DMS 273 treated with DMSO at 0.1 percent for 48 hours (cell line): ENCODE measurements around the gene TNIK.
"Not testable (repeated sequence)": the region's sequence is repeated elsewhere in the genome, so short reads cannot be mapped to it uniquely, and the experiment has no call there.

Experiments
- DNase-seq: peaks from one replicate; lab custom pipeline; 2025; lab: John Stamatoyannopoulos, UW

Gene TNIK

GRCh38 chr3:171383206-171384018 lies 76.8 kb downstream of the TNIK start:
- no peak for DNase-seq

- DNase-seq: not testable (repeated sequence)
These were observed 77.9 kb downstream of the TNIK start for GRCh38 chr3:171382347-171382746.

- DNase-seq: peak; percentile 72
These were observed 79.3 kb downstream of the TNIK start for GRCh38 chr3:171380711-171381425.

GRCh38 chr3:171379961-171380483 lies 80.2 kb downstream of the TNIK start:
- no peak for DNase-seq

- no peak for DNase-seq
These were observed 80.9 kb downstream of the TNIK start for GRCh38 chr3:171379281-171379680.

- no peak for DNase-seq
These were observed 81.6 kb downstream of the TNIK start for GRCh38 chr3:171378586-171378985.

- DNase-seq: no peak
These were observed 82.3 kb downstream of the TNIK start for GRCh38 chr3:171377859-171378258.

GRCh38 chr3:171376596-171376947 lies 83.6 kb downstream of the TNIK start:
- DNase-seq: no peak

GRCh38 chr3:171375666-171376595 lies 84.3 kb downstream of the TNIK start:
- no peak for DNase-seq

GRCh38 chr3:171374661-171375285 lies 85.4 kb downstream of the TNIK start:
- no peak for DNase-seq

GRCh38 chr3:171374260-171374659 lies 85.9 kb downstream of the TNIK start:
- no peak for DNase-seq

GRCh38 chr3:171373711-171374110 lies 86.5 kb downstream of the TNIK start:
- no peak for DNase-seq

GRCh38 chr3:171372694-171373093 lies 87.5 kb downstream of the TNIK start:
- no peak for DNase-seq

GRCh38 chr3:171371354-171371753 lies 88.9 kb downstream of the TNIK start:
- no peak for DNase-seq

- no peak for DNase-seq
These were observed 91.0 kb downstream of the TNIK start for GRCh38 chr3:171369156-171369555.

GRCh38 chr3:171366738-171367137 lies 93.5 kb downstream of the TNIK start:
- not testable (repeated sequence) for DNase-seq

- no peak for DNase-seq
These were observed 94.2 kb downstream of the TNIK start for GRCh38 chr3:171366043-171366442.

- DNase-seq: peak; percentile 74
These were observed 94.7 kb downstream of the TNIK start for GRCh38 chr3:171365489-171365888.

GRCh38 chr3:171364500-171364899 lies 95.7 kb downstream of the TNIK start:
- DNase-seq: no peak

- no peak for DNase-seq
These were observed 97.0 kb downstream of the TNIK start for GRCh38 chr3:171363202-171363601.

GRCh38 chr3:171362575-171362974 lies 97.6 kb downstream of the TNIK start:
- no peak for DNase-seq

- DNase-seq: no peak
These were observed 101.4 kb downstream of the TNIK start for GRCh38 chr3:171358881-171359198.
